ENCODE data around the gene UBE3D. TPM values are rescaled to one million over a fixed set of nuclear protein-coding genes. Genes with fewer than 3 reads are reported as not detected.

The UBE3D gene
- total RNA-seq, 1 experiment from 2014 or later = 38.0 TPM

DNA sequence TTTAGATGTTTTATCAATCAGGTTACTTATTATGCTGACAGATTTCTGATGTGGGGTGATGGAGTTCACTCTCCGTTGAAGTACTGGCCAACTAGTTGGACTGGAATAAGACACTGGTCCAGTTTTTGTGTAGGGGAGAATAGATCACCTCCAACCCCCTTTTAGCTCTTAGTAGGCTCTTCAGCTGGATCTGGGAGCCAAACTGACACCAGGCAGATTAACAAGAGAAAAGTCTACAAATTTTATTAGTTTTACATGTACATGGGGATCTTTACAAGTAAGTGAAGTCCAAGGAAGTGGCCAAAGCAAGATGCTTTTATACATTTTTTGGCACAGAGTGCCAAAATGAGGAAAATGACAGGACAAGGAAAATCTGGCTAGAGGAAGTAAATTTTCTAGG lies 107.1 kb downstream of the UBE3D start:
- H3K9me3 ChIP-seq (ENCODE audit: low read depth, low read length, poor library complexity, severe bottlenecking) = no peaks in the 10 kb centered on the region
- TF ChIP-seq EZH2 (IDR thresholded peaks at IDR 0.05; ENCODE audit: borderline replicate concordance, low read depth, low read length, poor library complexity, severe bottlenecking) = no peak
- TF ChIP-seq, protein P1, sequence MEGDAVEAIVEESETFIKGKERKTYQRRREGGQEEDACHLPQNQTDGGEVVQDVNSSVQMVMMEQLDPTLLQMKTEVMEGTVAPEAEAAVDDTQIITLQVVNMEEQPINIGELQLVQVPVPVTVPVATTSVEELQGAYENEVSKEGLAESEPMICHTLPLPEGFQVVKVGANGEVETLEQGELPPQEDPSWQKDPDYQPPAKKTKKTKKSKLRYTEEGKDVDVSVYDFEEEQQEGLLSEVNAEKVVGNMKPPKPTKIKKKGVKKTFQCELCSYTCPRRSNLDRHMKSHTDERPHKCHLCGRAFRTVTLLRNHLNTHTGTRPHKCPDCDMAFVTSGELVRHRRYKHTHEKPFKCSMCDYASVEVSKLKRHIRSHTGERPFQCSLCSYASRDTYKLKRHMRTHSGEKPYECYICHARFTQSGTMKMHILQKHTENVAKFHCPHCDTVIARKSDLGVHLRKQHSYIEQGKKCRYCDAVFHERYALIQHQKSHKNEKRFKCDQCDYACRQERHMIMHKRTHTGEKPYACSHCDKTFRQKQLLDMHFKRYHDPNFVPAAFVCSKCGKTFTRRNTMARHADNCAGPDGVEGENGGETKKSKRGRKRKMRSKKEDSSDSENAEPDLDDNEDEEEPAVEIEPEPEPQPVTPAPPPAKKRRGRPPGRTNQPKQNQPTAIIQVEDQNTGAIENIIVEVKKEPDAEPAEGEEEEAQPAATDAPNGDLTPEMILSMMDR (conservative IDR thresholded peaks at IDR 0.05; ENCODE audit: low read depth, low read length) = no peak
- peaks cover 32% of the 10 kb centered on the region for H3K4me1 ChIP-seq (ENCODE audit: insufficient read depth, low read length, poor library complexity, severe bottlenecking)
- ChIA-PET POLR2A (ENCODE audit: low non-redundant PET) (no interaction called here), CTCF (no interaction called here)
- BruUV-seq (replicated peaks) = no TSS peak
- intact Hi-C loops (cut with micrococcal nuclease; ENCODE audit: unreplicated experiment) = no loop called here
- no peaks in the 10 kb centered on the region for H3K27me3 ChIP-seq (replicated peaks; ENCODE audit: insufficient read depth, low read depth, low read length, poor library complexity)
- no peak for DNase-seq (ENCODE audit: low spot score)
- H3K36me3 ChIP-seq (ENCODE audit: insufficient read depth, low read length, poor library complexity, severe bottlenecking) = no peaks in the 10 kb centered on the region
- H3K27ac ChIP-seq (ENCODE audit: low read depth, low read length, poor library complexity, severe bottlenecking) = no peak overlapping the region
- no peak overlapping the region for H3K4me3 ChIP-seq (ENCODE audit: low read depth, low read length, poor library complexity, severe bottlenecking)

DNA sequence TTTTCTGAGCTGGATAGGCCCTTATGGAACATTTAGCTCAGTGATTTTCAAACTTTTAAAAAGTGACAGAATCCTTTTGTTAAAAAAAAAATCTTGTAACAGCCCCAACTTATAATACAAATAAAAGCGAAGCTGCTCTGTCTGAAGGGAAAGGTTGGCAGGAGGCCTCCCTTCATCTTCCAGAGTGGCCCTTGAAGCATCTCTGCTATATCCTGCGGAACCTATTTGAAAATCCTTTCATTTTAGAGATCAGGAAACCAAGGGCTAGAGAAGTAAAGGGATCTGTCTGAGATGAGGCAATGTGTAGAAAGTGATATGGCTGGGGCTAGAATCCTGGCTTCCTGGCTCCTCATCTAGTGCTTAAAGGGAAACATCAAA lies 107.8 kb downstream of the UBE3D start:
- Histone ChIP-seq H3K27me3 (replicated peaks; ENCODE audit: insufficient read depth, low read depth, low read length, poor library complexity) (no peaks in the 10 kb centered on the region), H3K36me3 (ENCODE audit: insufficient read depth, low read length, poor library complexity, severe bottlenecking) (no peaks in the 10 kb centered on the region), H3K4me3 (ENCODE audit: low read depth, low read length, poor library complexity, severe bottlenecking) (no peak overlapping the region), H3K9me3 (ENCODE audit: low read depth, low read length, poor library complexity, severe bottlenecking) (no peaks in the 10 kb centered on the region), H3K27ac (ENCODE audit: low read depth, low read length, poor library complexity, severe bottlenecking) (peak overlapping the region; percentile 69), H3K4me1 (ENCODE audit: insufficient read depth, low read length, poor library complexity, severe bottlenecking) (peaks cover 32% of the 10 kb centered on the region)
- DNase-seq (ENCODE audit: low spot score) = no peak
- no TSS peak for BruUV-seq (replicated peaks)
- ChIA-PET CTCF (no interaction called here), POLR2A (ENCODE audit: low non-redundant PET) (no interaction called here)
- TF ChIP-seq, protein P1 (conservative IDR thresholded peaks at IDR 0.05; ENCODE audit: low read depth, low read length) = no peak
- no peak for TF ChIP-seq EZH2 (IDR thresholded peaks at IDR 0.05; ENCODE audit: borderline replicate concordance, low read depth, low read length, poor library complexity, severe bottlenecking)
- intact Hi-C loops (cut with micrococcal nuclease; ENCODE audit: unreplicated experiment) = no loop called here

DNA sequence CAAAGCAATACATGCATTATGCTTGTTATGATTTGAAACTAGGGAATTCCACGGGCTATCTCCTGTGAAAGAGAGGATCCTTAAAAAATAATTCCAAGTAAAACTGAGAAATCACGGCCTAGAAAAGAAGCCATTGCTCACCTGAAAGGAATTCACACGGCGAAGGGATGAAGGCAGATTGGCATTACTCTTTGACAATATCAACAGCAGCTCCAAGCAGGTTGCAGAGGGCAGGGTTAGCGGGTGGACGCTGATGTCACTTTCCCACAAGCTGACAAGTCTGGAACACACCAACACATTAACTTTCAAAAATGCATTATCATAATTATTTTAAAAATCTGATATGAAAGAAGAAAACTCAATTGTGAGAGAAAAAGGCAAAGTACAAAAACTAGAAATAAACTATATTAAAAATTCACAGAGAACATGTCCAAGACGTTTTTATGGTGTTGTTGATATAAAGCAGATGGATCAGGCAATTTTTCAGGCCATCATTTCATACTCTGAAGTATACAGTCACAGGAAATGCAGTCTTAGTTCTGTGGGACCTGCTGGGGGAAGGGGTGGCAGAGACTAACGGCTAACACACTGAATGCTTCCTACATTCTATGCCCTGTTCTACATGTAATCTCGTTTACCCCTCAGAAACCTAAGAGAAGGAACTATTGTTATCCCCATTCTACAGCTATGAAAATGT lies 108.3 kb downstream of the UBE3D start:
- peaks cover 32% of the 10 kb centered on the region for H3K4me1 ChIP-seq (ENCODE audit: insufficient read depth, low read length, poor library complexity, severe bottlenecking)
- no TSS peak for BruUV-seq (replicated peaks)
- no peaks in the 10 kb centered on the region for H3K27me3 ChIP-seq (replicated peaks; ENCODE audit: insufficient read depth, low read depth, low read length, poor library complexity)
- intact Hi-C loops (cut with micrococcal nuclease; ENCODE audit: unreplicated experiment) = no loop called here
- TF ChIP-seq EZH2 (IDR thresholded peaks at IDR 0.05; ENCODE audit: borderline replicate concordance, low read depth, low read length, poor library complexity, severe bottlenecking) = no peak
- TF ChIP-seq, protein P1 (conservative IDR thresholded peaks at IDR 0.05; ENCODE audit: low read depth, low read length) = no peak
- H3K4me3 ChIP-seq (ENCODE audit: low read depth, low read length, poor library complexity, severe bottlenecking) = no peak overlapping the region
- no peaks in the 10 kb centered on the region for H3K9me3 ChIP-seq (ENCODE audit: low read depth, low read length, poor library complexity, severe bottlenecking)
- POLR2A ChIA-PET (ENCODE audit: low non-redundant PET) = no interaction called here
- DNase-seq (ENCODE audit: low spot score) = peak; percentile 42
- no peaks in the 10 kb centered on the region for H3K36me3 ChIP-seq (ENCODE audit: insufficient read depth, low read length, poor library complexity, severe bottlenecking)
- CTCF ChIA-PET = no interaction called here
- H3K27ac ChIP-seq (ENCODE audit: low read depth, low read length, poor library complexity, severe bottlenecking) = peak overlapping the region; percentile 69
